HG02840 (cell line): ENCODE measurements around the gene MDM1.

Experiments
- ATAC-seq: cut with Tn5 transposase; IDR thresholded peaks from one replicate; pipeline ENCODE4 v1.9.1; 2021; ENCODE audit warnings: mild to moderate bottlenecking, moderate library complexity, moderate number of reproducible peaks; ENCODE audit not compliant: unreplicated experiment, low FRiP score

The MDM1 gene

GRCh38 chr12:68279227-68280054 is 52.7 kb downstream of the MDM1 start:
- ATAC-seq, result no peak

DNA sequence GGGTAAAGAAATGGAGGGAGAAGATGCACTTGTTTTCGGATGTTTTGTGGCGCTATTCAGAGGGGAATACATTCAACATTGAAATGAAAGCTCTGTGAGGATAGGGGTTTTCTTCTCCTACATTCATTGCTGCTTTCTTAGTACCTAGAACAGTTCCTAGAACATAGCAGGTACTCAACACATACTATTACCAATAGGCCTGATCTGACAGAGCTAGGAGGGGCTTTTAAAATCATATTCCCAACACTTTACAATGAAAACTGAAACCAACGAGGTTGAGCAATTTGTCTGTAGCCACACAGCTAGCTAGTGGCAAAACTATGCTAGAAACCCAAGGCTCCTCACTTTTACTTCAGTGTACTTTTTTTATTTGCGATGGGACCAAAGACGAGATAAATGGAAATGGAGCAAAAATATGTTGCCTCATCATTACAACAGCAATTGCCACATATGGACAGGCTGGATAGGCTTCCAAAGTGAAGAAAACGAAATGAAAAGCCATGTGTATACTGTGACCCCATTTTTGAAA is 55.7 kb downstream of the MDM1 start:
- no peak for ATAC-seq

- ATAC-seq, result no peak
These were observed 59.4 kb downstream of the MDM1 start for GRCh38 chr12:68272732-68273131.

DNA sequence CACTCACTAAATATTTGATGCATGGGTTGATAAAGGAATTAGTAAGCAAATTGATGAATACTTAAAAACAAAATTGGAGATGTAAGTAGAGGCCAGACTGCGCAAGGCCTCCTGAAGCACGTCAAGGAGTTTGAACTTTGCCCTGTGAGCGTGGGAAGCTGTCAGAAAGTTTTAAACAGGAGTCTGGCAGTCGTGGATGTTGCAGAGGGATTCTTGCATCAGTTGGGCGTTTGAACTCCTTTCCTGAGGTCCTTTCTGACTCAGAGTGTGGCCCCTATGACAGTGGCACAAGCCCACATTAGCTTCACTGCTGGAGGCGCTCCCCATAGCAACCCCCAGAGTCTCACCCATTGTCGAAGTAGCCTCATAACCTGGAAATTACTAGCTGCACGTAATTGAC is 60.8 kb downstream of the MDM1 start:
- ATAC-seq, result no peak

- no peak for ATAC-seq
These were observed 61.8 kb downstream of the MDM1 start for GRCh38 chr12:68270358-68270757.

GRCh38 chr12:68269779-68270178 is 62.4 kb downstream of the MDM1 start:
- ATAC-seq, result no peak

GRCh38 chr12:68268967-68269366 is 63.2 kb downstream of the MDM1 start:
- ATAC-seq, result no peak

- ATAC-seq, result no peak
These were observed 64.2 kb downstream of the MDM1 start for GRCh38 chr12:68267892-68268396.

DNA sequence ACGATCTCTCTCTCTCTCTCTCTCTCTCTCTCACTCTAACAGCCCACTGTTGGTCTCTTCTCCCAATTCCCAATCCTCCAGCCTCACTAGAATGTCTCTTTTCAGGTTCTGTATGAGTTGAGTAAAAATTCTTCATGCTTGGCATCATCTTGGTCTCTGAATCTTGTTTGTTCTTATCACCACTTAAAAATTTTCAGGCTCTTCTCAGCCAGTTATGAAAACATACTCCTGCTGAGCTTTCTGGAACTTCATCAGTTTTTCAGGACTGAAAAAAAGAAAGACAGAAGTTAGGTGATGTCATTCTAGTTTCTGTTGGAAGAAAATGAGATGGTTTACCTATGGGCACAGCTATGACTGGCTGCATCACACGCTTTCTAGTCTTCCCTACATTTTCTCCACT is 67.3 kb downstream of the MDM1 start:
- no peak for ATAC-seq

- no peak for ATAC-seq
These were observed 67.9 kb downstream of the MDM1 start for GRCh38 chr12:68264158-68264855.

DNA sequence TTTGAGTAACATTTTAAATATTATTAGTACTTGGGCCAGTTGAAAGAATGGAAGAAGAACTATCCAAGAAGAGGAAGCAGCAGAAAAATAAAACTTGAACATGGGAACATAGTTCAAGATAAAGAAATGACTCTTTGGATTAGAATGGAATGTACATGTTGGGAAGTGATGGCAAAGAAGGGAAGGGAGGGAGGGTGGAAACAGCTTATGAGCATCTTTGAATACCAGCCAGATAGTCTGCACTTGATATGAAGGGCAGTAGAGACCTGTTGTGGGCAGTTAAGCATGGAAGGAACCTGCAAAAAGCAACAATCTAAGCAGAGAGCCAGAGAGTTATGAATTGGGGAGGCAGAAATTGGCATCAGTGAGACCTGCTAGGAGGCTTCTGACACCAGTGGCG is 68.8 kb downstream of the MDM1 start:
- no peak for ATAC-seq

DNA sequence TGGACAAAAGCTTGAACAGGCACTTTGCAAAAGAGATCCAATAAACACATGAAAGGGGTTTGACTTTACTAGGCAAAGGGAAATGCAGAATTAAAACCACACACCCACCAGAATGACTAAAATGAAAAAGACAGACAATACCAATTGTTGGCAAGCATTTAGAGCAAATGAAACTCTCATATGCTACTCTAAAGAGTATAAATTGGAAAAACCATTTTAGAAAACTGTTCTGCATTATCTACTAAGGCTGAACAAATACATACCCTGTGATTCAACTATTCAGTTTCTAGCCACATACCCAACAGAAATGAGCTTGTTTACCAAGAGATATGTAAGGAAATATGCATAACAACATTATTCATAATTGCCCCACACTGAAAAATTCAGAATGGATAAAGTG is 70.3 kb downstream of the MDM1 start:
- ATAC-seq, result no peak

DNA sequence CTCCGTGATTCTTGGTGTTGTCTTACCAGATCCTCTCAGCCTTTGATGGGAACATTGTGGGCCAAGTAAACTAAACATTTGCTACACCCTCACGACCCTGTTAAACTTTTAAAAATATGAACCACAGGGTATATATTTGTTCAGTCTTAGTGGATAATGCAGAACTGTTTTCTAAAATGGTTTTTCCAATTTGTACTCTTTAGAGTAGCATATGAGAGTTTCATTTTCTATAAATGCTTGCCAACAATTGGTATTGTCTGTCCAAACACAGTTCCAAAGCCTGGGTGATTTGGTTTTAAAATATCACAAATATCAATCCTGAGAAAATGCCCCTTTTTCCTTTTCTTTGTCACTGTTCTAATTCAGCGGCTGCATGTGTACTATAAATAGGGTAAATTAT is 72.0 kb downstream of the MDM1 start:
- no peak for ATAC-seq

DNA sequence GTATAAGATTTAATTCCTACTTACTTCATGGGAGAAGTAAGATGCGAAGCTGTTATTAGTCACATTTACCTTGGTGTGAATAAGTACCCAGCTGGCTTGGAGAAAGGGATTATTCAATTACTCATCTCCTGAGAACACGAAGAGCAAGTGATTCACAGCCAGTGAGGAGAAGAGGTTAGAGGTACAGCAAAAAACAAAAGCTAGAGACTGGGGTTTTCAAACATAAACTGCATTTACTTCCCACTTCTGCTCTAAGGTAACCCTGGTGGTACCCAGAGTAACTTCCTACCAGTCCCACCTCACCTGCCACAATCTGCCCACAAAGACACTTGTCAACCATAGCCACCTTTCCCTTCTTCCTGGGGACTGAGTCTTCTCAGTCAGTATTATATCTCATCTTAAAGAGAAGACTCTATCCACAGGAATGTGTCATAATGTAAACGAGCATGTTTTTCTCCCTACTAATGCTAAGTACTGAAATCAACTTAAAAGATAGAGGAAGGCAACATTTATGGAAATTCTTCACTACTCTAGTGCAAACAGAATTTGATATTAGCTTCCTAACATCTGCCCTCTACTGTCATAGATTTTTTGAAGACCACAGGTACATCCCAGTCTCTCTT is 72.7 kb downstream of the MDM1 start:
- ATAC-seq, result no peak

DNA sequence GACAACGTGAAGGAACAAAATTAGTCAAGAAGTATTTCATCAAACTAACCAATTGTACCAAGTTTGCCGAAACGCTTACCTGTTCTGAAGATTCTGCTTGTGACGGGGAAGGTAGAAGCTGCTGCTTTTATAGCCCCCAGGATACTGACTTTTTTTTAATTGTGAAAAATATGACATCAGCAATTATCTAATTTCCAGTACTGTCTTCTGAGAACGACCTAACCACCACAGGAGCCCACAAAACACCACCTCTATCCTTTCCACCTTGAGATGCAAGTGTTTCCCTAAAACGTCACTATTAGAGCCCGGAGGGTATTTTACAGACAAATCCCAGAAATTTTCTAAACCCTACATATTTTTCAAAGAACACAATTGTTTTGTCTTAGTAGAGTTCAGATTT is 78.7 kb downstream of the MDM1 start, which contains the start of gene IL22:
Gene IL22 (minus strand): TSS at position 101 of the 400 bp plus-strand sequence. CDS start 156 bp downstream, outside the sequence.
- ATAC-seq, result no peak

GRCh38 chr12:68252077-68252476 is 80.1 kb downstream of the MDM1 start:
- no peak for ATAC-seq

DNA sequence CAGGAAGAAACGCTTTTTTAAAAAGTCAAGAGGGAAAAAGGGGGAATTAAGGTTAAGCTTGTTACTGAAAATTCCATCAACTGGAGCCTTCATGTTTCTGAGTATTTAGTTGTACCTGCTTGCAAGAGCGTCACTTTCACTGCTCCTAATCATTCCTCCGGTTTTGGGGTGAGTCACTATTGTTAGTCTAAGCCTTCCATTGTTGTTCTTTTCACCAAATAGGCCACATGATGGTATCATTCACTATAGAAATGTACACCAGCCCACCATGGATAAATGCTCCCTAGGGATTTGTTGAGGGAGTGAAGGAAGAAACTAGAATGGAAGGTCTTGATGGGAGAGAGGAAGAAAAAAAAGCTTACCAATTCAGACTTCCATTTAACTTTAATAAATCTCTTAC is 81.7 kb downstream of the MDM1 start:
- no peak for ATAC-seq

DNA sequence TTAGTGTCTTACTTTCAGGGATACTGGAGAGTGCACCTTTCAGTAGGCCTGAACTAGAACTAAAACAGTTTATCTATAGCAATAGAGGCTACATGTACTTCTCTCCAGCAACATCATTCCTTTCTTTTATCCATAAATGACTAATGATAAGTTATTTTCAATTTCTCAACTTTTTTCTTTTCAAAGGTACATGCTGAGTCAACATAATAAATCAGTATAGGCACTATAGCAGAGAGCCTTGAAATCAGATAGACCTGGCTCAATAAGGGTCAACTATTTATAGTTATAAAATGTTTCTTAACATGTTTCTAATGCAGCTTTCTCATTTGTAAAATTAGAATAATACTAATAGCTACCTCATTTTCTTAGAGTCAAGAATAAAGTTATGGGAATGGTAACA is 84.4 kb downstream of the MDM1 start:
- ATAC-seq, result no peak

GRCh38 chr12:68246350-68246749 is 85.8 kb downstream of the MDM1 start:
- ATAC-seq, result no peak

DNA sequence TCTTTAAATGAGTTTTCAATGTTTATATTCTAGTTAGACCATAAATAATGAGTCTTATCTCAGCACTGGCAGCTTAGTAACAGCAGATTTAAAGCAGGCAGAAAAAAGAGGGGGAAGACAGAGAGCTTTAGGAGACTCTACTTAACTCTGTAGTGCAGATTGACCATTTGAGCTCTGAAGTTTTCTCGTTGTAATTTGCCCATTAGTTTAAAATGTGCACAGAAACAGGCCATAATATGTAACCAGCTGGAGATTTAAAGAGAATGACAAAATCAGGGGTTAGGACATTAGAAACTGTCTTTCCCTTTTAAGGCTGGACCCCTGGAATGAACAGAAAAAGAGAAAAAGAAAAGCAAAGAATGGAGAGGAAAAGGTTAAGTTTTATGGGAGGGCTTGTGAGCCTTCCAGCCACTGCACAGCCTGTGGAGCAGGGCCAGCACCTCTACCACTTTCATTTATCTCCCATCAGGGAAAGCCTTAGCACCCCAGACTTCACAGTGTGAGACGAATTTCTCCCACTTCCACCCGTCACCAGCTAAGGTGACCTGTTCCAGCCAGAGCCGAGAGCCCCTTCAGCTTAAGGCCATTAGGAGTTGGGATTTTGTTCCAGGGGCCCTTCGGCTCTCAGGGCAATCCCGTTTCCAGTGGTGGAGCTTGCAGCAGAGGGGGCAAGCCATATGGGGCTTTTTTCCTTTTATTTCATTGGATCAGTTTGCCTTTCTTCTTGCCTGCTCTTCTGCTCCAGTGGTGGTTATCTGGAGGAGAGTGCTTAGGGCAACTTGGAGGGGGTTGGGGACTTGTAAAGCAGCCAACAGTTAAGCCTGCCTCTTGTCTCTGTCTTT is 86.8 kb downstream of the MDM1 start:
- ATAC-seq, result no peak
